Measurements from ENCODE around the gene ANKS3.
A peak's percentile ranks its signal among the peaks of the same experiment; 100 is the strongest.

The ANKS3 gene

GRCh38 chr16:4683255-4684057 lies 50.6 kb downstream of the ANKS3 start:
- DNase-seq: no peak

GRCh38 chr16:4682616-4683254 lies 51.3 kb downstream of the ANKS3 start:
- DNase-seq: peak; percentile 59 to 67

GRCh38 chr16:4682084-4682591 lies 51.9 kb downstream of the ANKS3 start:
- DNase-seq: no peak

DNA sequence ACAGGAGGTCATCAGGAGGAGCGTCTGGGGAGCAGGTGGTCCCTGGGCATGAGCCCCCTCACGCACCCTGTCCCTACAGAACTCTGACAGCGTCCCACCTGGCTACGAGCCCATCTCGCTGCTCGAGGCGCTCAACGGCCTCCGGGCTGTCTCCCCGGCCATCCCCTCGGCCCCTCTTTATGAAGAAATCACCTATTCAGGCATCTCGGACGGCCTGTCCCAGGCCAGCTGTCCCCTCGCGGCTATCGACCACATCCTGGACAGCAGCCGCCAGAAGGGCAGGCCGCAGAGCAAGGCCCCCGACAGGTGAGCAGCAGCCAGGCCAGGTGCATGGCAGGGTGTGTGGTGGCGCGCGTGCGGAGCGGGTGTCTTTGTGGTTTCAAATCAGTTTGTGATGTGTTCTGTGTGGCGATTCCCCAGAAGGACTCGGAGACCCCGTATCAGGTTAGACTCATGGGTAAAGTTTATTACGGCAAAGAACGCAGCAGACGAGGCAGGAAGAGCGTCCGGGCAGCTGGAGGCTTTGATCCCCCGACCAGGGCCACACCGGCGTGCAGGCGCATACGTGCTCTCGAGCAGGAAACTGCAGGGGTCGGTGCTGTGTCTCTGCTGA lies 52.5 kb downstream of the ANKS3 start:
- no peak for DNase-seq

GRCh38 chr16:4680673-4681470 lies 53.2 kb downstream of the ANKS3 start:
- DNase-seq: no peak

GRCh38 chr16:4679850-4680636 lies 54.0 kb downstream of the ANKS3 start:
- DNase-seq: peak; percentile 90 to 95

- no peak for DNase-seq
Measured at GRCh38 chr16:4679156-4679849, 54.8 kb downstream of the ANKS3 start.

DNA sequence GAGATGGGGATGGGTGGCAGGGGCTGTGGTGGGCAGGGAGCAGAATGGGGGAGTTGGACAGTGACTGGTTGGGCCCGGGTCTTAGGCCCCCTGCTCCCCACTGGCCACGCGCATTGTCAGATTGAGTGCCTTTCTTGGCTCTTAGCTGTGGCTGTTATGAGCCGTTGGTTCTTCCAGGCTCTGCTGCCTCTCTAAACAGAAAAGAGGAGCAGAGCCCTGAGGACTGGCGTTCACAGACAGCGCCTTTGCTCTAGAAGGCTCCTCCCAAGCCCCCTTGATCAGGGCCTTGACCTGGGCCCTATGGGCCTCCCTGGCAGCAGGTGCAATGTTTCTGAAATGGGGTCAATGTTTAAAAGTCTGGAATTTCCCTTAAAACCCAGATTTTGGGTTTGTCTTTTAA lies 55.5 kb downstream of the ANKS3 start:
- no peak for DNase-seq

GRCh38 chr16:4677994-4678393 lies 56.1 kb downstream of the ANKS3 start:
- DNase-seq: no peak

DNA sequence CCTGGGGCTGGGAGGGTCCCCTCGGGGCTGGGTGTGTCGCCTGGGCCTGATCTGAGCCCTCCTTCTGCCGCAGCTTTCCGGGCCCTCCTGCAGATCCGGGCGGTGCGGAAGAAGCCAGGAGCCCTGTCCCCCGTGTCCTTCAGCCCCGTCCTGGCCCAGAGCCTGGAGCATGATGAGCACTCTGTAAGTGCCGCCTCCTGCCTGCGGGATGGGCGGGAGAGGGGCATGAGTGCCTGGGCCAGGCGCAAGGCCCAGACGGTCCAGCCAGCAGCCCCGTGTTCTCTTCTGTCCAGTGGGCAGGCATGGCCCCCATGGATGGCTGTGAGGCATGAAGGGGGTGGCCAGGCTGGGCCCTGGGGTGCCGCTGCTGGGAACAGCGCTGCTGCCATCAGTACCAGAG lies 56.7 kb downstream of the ANKS3 start:
- DNase-seq: no peak

DNA sequence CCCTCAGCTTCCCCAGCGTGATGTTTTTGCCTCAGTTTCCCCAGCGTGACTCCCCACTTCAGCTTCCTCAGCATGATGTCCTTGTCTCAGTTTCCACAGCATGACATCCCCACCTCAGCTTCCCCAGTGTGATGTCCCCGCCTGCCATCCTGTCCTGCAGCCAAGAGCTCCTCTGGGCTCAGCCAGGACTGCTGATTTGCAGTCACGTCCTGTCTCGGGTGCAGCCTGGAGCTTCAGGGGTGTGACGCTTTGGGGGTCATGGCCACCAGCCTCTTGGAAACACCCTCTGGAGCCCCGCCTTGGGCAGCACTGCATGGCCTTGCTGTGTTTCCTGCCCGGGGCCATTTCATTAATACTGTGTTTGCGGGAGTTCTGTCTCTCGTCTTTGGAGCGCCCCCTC lies 57.2 kb downstream of the ANKS3 start:
- DNase-seq: no peak

GRCh38 chr16:4675864-4676786 lies 57.9 kb downstream of the ANKS3 start:
- DNase-seq: peak; percentile 33 to 73

- DNase-seq: no peak
Measured at GRCh38 chr16:4674926-4675530, 59.0 kb downstream of the ANKS3 start.

- DNase-seq: no peak
Measured at GRCh38 chr16:4673387-4674046, 60.6 kb downstream of the ANKS3 start.

- no peak for DNase-seq
Measured at GRCh38 chr16:4668313-4668960, 65.6 kb downstream of the ANKS3 start.

- DNase-seq: no peak
Measured at GRCh38 chr16:4667203-4667963, 66.7 kb downstream of the ANKS3 start.

DNA sequence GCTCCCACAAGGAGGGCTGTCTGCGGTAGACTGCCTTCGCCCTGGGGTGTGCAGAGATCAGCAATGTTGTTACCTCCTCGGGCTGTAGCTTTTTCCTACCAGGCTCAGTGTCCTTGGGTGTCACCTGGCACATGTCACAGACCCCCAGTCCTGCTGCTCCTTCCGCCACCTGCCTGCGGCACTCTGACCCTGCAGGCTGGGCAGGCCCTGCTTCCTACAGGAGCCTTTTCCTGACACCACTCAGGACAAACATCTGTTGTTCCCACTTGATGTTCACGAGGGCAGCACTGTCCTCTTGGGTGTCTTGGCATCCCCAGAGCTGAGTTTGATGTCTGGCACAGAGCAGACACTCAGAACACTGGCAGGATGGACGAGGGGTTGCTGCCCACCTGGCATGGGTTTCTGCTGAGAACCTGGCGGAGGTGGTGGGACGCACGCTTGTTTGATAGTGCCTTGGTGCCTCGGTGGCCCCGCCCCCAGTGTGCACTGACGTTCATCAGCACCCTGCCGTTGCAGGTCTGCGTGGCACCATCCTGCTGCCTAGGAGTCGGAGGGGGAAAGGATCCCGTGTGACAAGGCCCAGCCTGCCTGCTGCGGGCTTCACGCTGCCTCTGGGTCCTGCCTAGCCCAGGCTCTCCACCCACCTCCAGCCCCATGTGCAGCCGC lies 67.4 kb downstream of the ANKS3 start:
- no peak for DNase-seq
